AG09319 (cell line): Measurements from ENCODE around the gene CCNY.

Experiments
- DNase-seq: peaks from one replicate; pipeline ENCODE4 v3.0.0-alpha.2; 2010; ENCODE audit warnings: low read depth; ENCODE audit errors: extremely low read depth
- CTCF ChIP-seq: IDR thresholded peaks from 2 replicates; pipeline ENCODE4 v1.5.1; 2011; ENCODE audit warnings: low read depth, mild to moderate bottlenecking, inconsistent platforms, low read length, moderate library complexity

CCNY gene

GRCh38 chr10:35463105-35463867 is 127.0 kb downstream of the CCNY start:
- TF ChIP-seq CTCF = no peak
- DNase-seq = no peak

- DNase-seq = no peak
- TF ChIP-seq CTCF = no peak
Measured at GRCh38 chr10:35463878-35464277, 127.6 kb downstream of the CCNY start.

- TF ChIP-seq CTCF = no peak
- no peak for DNase-seq
Measured at GRCh38 chr10:35464825-35465456, 128.6 kb downstream of the CCNY start.

GRCh38 chr10:35465673-35466072 is 129.4 kb downstream of the CCNY start:
- TF ChIP-seq CTCF = no peak
- no peak for DNase-seq

GRCh38 chr10:35466170-35466569 is 129.9 kb downstream of the CCNY start:
- no peak for TF ChIP-seq CTCF
- DNase-seq = no peak

GRCh38 chr10:35466661-35467060 is 130.4 kb downstream of the CCNY start:
- DNase-seq = no peak
- no peak for TF ChIP-seq CTCF

GRCh38 chr10:35467186-35467585 is 130.9 kb downstream of the CCNY start:
- no peak for DNase-seq
- TF ChIP-seq CTCF = no peak
